ENCODE measurements around the gene SIGLEC5.
"Not testable (repeated sequence)": the region's sequence is repeated elsewhere in the genome, so short reads cannot be mapped to it uniquely, and the experiment has no call there.

SIGLEC5 gene

GRCh38 chr19:51630315-51630714, at the start of gene SIGLEC5:
Gene SIGLEC5, minus strand, starts transcription at chr19:51630401. Its CDS starts 66 bp downstream, at chr19:51630335.
- DNase-seq (ENCODE audit: low read depth in 2 of 2), result not testable (repeated sequence)

- no peak for DNase-seq (ENCODE audit: low read depth in 2 of 2)
Measured at GRCh38 chr19:51676566-51677083, 46.4 kb upstream of the SIGLEC5 start.

GRCh38 chr19:51675911-51676565, 45.8 kb upstream of the SIGLEC5 start:
- not testable (repeated sequence) for DNase-seq (ENCODE audit: low read depth in 2 of 2)

GRCh38 chr19:51668216-51668615, 38.0 kb upstream of the SIGLEC5 start:
- DNase-seq (ENCODE audit: low read depth in 2 of 2), result no peak

GRCh38 chr19:51664997-51665396, 34.8 kb upstream of the SIGLEC5 start:
- DNase-seq (ENCODE audit: low read depth in 2 of 2), result no peak

- no peak for DNase-seq (ENCODE audit: low read depth in 2 of 2)
Measured at GRCh38 chr19:51664131-51664530, 33.9 kb upstream of the SIGLEC5 start.

GRCh38 chr19:51663650-51664049, 33.4 kb upstream of the SIGLEC5 start:
- DNase-seq (ENCODE audit: low read depth in 2 of 2), result no peak

GRCh38 chr19:51660975-51661600, 30.9 kb upstream of the SIGLEC5 start:
- DNase-seq (ENCODE audit: low read depth in 2 of 2), result peak in 1 of 2 donors; percentile 14

GRCh38 chr19:51654783-51655182, 24.6 kb upstream of the SIGLEC5 start:
- no peak for DNase-seq (ENCODE audit: low read depth in 2 of 2)

- no peak for DNase-seq (ENCODE audit: low read depth in 2 of 2)
Measured at GRCh38 chr19:51653162-51653561, 23.0 kb upstream of the SIGLEC5 start.

GRCh38 chr19:51652266-51652665, 22.1 kb upstream of the SIGLEC5 start:
- no peak for DNase-seq (ENCODE audit: low read depth in 2 of 2)

GRCh38 chr19:51651216-51651846, 21.1 kb upstream of the SIGLEC5 start:
- no peak for DNase-seq (ENCODE audit: low read depth in 2 of 2)

- DNase-seq (ENCODE audit: low read depth in 2 of 2), result no peak
Measured at GRCh38 chr19:51647318-51647717, 17.1 kb upstream of the SIGLEC5 start.

GRCh38 chr19:51646730-51647129, 16.5 kb upstream of the SIGLEC5 start, which contains the start of gene SIGLEC14:
Gene SIGLEC14, minus strand, starts transcription at chr19:51646825. Its CDS starts 66 bp downstream, at chr19:51646759.
- DNase-seq (ENCODE audit: low read depth in 2 of 2), result not testable (repeated sequence)

GRCh38 chr19:51644636-51645271, 14.6 kb upstream of the SIGLEC5 start:
- DNase-seq (ENCODE audit: low read depth in 2 of 2), result no peak

- DNase-seq (ENCODE audit: low read depth in 2 of 2), result no peak
Measured at GRCh38 chr19:51641648-51642047, 11.4 kb upstream of the SIGLEC5 start.

- DNase-seq (ENCODE audit: low read depth in 2 of 2), result no peak
Measured at GRCh38 chr19:51640386-51640785, 10.2 kb upstream of the SIGLEC5 start.

- no peak for DNase-seq (ENCODE audit: low read depth in 2 of 2)
Measured at GRCh38 chr19:51639916-51640315, 9.7 kb upstream of the SIGLEC5 start.

GRCh38 chr19:51637362-51637978, 7.3 kb upstream of the SIGLEC5 start:
- no peak for DNase-seq (ENCODE audit: low read depth in 2 of 2)

GRCh38 chr19:51632126-51632525, 1.9 kb upstream of the SIGLEC5 start:
- DNase-seq (ENCODE audit: low read depth in 2 of 2), result no peak

GRCh38 chr19:51628153-51628939, 1.9 kb downstream of the SIGLEC5 start:
- no peak for DNase-seq (ENCODE audit: low read depth in 2 of 2)

Measured in stimulated activated CD8-positive, alpha-beta memory T cell treated with anti-CD3 and anti-CD28 coated beads, Interleukin-7, amount 100 ng/mL, for 1 hour (primary cell).